Hepatocyte (in vitro differentiated cells): Measurements from ENCODE around the gene SIVA1.

Experiments
- CTCF ChIP-seq: fragments of 200-600 bp; sonication (generic); IDR thresholded peaks from 2 replicates; pipeline ENCODE4 v1.5.1; 2016; ENCODE audit warnings: antibody characterized with exemption, mild to moderate bottlenecking; ENCODE audit not compliant: poor library complexity
- EZH2 ChIP-seq: fragments of 200-600 bp; sonication (generic); IDR thresholded peaks from 2 replicates; pipeline ENCODE4 v1.6.1; 2016; ENCODE audit warnings: antibody characterized with exemption, mild to moderate bottlenecking, borderline replicate concordance

- TF ChIP-seq CTCF, result no peak
- no peak for TF ChIP-seq EZH2
Observed at GRCh38 chr14:104721505-104722431, 31.2 kb upstream of the SIVA1 start.
